ENCODE measurements around the gene TBPL1. TPM values are rescaled to one million over a fixed set of nuclear protein-coding genes. Genes with fewer than 3 reads are reported as not detected.

The TBPL1 gene
- total RNA-seq, 1 experiment from 2014 or later: 42.1 TPM

- TF ChIP-seq AR (CRISPR knock-in tag; IDR thresholded peaks at IDR 0.05): no peak
- TF ChIP-seq, protein P1, sequence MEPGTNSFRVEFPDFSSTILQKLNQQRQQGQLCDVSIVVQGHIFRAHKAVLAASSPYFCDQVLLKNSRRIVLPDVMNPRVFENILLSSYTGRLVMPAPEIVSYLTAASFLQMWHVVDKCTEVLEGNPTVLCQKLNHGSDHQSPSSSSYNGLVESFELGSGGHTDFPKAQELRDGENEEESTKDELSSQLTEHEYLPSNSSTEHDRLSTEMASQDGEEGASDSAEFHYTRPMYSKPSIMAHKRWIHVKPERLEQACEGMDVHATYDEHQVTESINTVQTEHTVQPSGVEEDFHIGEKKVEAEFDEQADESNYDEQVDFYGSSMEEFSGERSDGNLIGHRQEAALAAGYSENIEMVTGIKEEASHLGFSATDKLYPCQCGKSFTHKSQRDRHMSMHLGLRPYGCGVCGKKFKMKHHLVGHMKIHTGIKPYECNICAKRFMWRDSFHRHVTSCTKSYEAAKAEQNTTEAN (CRISPR knock-in tag; IDR thresholded peaks at IDR 0.05): no peak
- TF ChIP-seq E2F5 (CRISPR knock-in tag; IDR thresholded peaks at IDR 0.05): no peak
- TF ChIP-seq ETV6 (CRISPR knock-in tag; IDR thresholded peaks at IDR 0.05): no peak
- no peak for TF ChIP-seq RELA (CRISPR knock-in tag; IDR thresholded peaks at IDR 0.05; ENCODE audit: borderline replicate concordance)
- TF ChIP-seq, protein P2, sequence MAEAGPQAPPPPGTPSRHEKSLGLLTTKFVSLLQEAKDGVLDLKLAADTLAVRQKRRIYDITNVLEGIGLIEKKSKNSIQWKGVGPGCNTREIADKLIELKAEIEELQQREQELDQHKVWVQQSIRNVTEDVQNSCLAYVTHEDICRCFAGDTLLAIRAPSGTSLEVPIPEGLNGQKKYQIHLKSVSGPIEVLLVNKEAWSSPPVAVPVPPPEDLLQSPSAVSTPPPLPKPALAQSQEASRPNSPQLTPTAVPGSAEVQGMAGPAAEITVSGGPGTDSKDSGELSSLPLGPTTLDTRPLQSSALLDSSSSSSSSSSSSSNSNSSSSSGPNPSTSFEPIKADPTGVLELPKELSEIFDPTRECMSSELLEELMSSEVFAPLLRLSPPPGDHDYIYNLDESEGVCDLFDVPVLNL (CRISPR knock-in tag; IDR thresholded peaks at IDR 0.05; ENCODE audit: borderline replicate concordance, low read depth): no peak
- no peak for TF ChIP-seq TEAD4 (CRISPR knock-in tag; IDR thresholded peaks at IDR 0.05)
These were observed 5.6 kb upstream of the TBPL1 start (continued) for GRCh38 chr6:133947302-133947900.

DNA sequence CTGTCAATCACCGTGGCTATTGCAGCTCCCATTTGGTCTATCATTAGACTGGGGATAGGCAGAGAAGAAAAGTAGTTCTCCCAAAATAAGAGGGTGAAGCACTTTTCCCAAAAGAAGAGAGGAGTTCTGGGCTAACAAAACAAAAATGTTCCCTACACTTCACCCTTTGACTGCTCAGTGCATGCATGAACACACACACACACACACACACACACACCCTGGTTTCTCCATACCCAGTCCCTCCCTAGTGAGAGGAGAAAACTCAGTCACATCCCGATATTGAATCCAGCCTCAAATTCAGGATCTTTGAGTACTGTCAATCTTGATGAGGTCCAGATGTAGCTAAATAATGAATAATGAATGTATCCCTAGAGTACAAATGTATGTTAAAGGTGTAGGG is 4.6 kb upstream of the TBPL1 start:
- no peaks in the 10 kb centered on the region for H3K36me3 Mint-ChIP-seq
- DNase-seq (ENCODE audit: low spot score) (no peak), ATAC-seq (no peak)
- POLR2A ChIA-PET: no interaction called here
- H3K4me3 Mint-ChIP-seq: no peak overlapping the region
- H3K27me3 Mint-ChIP-seq (ENCODE audit: low read depth): peaks cover 11% of the 10 kb centered on the region
- no peaks in the 10 kb centered on the region for H3K9me3 Mint-ChIP-seq
- TF ChIP-seq NFE2L1 (CRISPR knock-in tag; IDR thresholded peaks at IDR 0.05): no peak
- TF ChIP-seq NR2C2 (CRISPR knock-in tag; IDR thresholded peaks at IDR 0.05): no peak
- TF ChIP-seq, protein P3, sequence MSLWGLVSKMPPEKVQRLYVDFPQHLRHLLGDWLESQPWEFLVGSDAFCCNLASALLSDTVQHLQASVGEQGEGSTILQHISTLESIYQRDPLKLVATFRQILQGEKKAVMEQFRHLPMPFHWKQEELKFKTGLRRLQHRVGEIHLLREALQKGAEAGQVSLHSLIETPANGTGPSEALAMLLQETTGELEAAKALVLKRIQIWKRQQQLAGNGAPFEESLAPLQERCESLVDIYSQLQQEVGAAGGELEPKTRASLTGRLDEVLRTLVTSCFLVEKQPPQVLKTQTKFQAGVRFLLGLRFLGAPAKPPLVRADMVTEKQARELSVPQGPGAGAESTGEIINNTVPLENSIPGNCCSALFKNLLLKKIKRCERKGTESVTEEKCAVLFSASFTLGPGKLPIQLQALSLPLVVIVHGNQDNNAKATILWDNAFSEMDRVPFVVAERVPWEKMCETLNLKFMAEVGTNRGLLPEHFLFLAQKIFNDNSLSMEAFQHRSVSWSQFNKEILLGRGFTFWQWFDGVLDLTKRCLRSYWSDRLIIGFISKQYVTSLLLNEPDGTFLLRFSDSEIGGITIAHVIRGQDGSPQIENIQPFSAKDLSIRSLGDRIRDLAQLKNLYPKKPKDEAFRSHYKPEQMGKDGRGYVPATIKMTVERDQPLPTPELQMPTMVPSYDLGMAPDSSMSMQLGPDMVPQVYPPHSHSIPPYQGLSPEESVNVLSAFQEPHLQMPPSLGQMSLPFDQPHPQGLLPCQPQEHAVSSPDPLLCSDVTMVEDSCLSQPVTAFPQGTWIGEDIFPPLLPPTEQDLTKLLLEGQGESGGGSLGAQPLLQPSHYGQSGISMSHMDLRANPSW (CRISPR knock-in tag; conservative IDR thresholded peaks at IDR 0.05; ENCODE audit: low read depth): no peak
- no peak for TF ChIP-seq NR3C1 (CRISPR knock-in tag; conservative IDR thresholded peaks at IDR 0.05; ENCODE audit: low read depth)
- TF ChIP-seq ZNF671 (CRISPR knock-in tag; IDR thresholded peaks at IDR 0.05): no peak
- no peak for TF ChIP-seq E2F5 (CRISPR knock-in tag; IDR thresholded peaks at IDR 0.05)
- TF ChIP-seq AR (CRISPR knock-in tag; IDR thresholded peaks at IDR 0.05): no peak
- no peak for TF ChIP-seq RELA (CRISPR knock-in tag; IDR thresholded peaks at IDR 0.05; ENCODE audit: borderline replicate concordance)
- TF ChIP-seq ZNF219 (CRISPR knock-in tag; IDR thresholded peaks at IDR 0.05; ENCODE audit: borderline replicate concordance): no peak
- no peak for TF ChIP-seq TEAD4 (CRISPR knock-in tag; IDR thresholded peaks at IDR 0.05)
- TF ChIP-seq ZNF423 (CRISPR knock-in tag; IDR thresholded peaks at IDR 0.05): no peak
- no peak for TF ChIP-seq ZNF138 (CRISPR knock-in tag; conservative IDR thresholded peaks at IDR 0.05)
- TF ChIP-seq USF2 (CRISPR knock-in tag; IDR thresholded peaks at IDR 0.05): no peak
- no peak for TF ChIP-seq ZNF512 (CRISPR knock-in tag; IDR thresholded peaks at IDR 0.05; ENCODE audit: borderline replicate concordance)
- no peak overlapping the region for H3K27ac Mint-ChIP-seq
- CTCF ChIA-PET: no interaction called here
- peaks cover 10% of the 10 kb centered on the region for H3K4me1 Mint-ChIP-seq
